Panc1 (cell line): ENCODE measurements around the gene FRMPD4.

Experiments
- CTCF ChIP-seq: fragments of 450-650 bp; IDR thresholded peaks from 2 replicates; pipeline ENCODE4 v1.5.1; 2017; ENCODE audit warnings: mild to moderate bottlenecking
- POLR2AphosphoS5 ChIP-seq: IDR thresholded peaks from 2 replicates; pipeline ENCODE4 v1.6.1; 2012; ENCODE audit warnings: mild to moderate bottlenecking, low read depth, low read length, moderate library complexity
- SIN3A ChIP-seq: IDR thresholded peaks from 2 replicates; pipeline ENCODE4 v1.6.1; 2012; ENCODE audit warnings: low read depth, mild to moderate bottlenecking, low read length, moderate library complexity, borderline replicate concordance; ENCODE audit not compliant: insufficient read depth

DNA sequence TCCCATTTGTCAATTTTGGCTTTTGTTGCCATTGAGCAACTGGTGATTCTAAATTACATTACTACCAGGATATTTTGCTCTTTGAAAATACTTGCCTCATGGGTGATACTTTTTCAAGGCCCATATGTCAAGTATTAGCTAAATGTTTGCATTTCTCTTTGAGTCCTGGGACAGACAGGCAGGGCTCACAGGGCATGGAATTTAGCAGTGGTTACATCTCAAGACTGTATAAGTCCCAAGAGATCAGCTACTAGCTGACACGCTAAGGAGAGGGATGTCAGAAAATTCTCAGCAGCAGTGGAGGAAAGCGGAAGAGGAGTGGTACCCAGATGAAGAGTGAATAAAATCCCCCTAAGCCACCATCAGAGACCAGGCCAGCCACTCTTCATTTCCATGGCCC is 224.9 kb downstream of the FRMPD4 start:
- TF ChIP-seq POLR2AphosphoS5 (no peak), CTCF (no peak), SIN3A (no peak)
